B cell (primary cell): Measurements from ENCODE around the gene POLR2J. TPM values are rescaled to one million over a fixed set of nuclear protein-coding genes. Genes with fewer than 3 reads are reported as not detected.
A peak's percentile ranks its signal among the peaks of the same experiment; 100 is the strongest.

Experiments
- ATAC-seq: fragments of 200-7000 bp; cut with Tn5 transposase; one replicate; pipeline ENCODE4 v1.10.0; 2021; ENCODE audit warnings: low read depth, mild to moderate bottlenecking, moderate number of reproducible peaks, moderate library complexity
- CTCF ChIA-PET: fragments of 350-600 bp; sonication (Branson Sonifier 250); formaldehyde crosslinking; loops from one replicate; lab custom pipeline; 2021; ENCODE audit warnings: antibody characterized with exemption, inconsistent platforms; lab: Charles Lee
- POLR2A ChIA-PET: fragments of 350-600 bp; sonication (Branson Sonifier 250); formaldehyde crosslinking; loops from one replicate; lab custom pipeline; 2021; ENCODE audit warnings: antibody characterized with exemption; lab: Charles Lee
- DNase-seq: peaks from one replicate; pipeline ENCODE4 v3.0.0; 2013
- H2AFZ ChIP-seq: 2 replicates; pipeline ENCODE4 v1.6.1; 2012; ENCODE audit warnings: mild to moderate bottlenecking, low read depth, low read length; ENCODE audit not compliant: insufficient read depth, poor library complexity, severe bottlenecking
- H3K27ac ChIP-seq, 2 donors: 1 replicate in 1 of 2; 2 replicates in 1 of 2; pipeline ENCODE4 v1.5.1; 2012 to 2013; ENCODE audit warnings: low read length in 2 of 2, mild to moderate bottlenecking in 2 of 2, moderate library complexity in 1 of 2
- H3K27me3 ChIP-seq, 4 experiments: fragments of 200-600 bp in 1 of 4; sonication (generic) in 1 of 4; replicated peaks in 1 of 4; 1 replicate in 2 of 4; 2 replicates in 2 of 4; pipeline versions ENCODE4 v1.6.1 to v1.7.0; 2013 to 2016; ENCODE audit warnings: low read length in 3 of 4, mild to moderate bottlenecking in 2 of 4, mixed read lengths in 1 of 4, moderate library complexity in 1 of 4; ENCODE audit not compliant: insufficient read depth in 4 of 4, control insufficient read depth in 3 of 4; ENCODE audit errors: control extremely low read depth in 1 of 4
- H3K36me3 ChIP-seq, 2 experiments: replicated peaks in 1 of 2; 1 replicate in 1 of 2; 2 replicates in 1 of 2; pipeline versions ENCODE4 v1.6.1 to v1.7.1; 2013; ENCODE audit warnings: low read length in 1 of 2; ENCODE audit not compliant: insufficient read depth in 2 of 2, control insufficient read depth in 1 of 2; ENCODE audit errors: control extremely low read depth in 1 of 2, extremely low read depth in 1 of 2
- H3K4me1 ChIP-seq, 2 donors: fragments of 200-600 bp in 1 of 2; sonication (generic) in 1 of 2; 1 replicate in 1 of 2; 2 replicates in 1 of 2; pipeline versions ENCODE4 v1.5.1 to v1.6.1; 2013 to 2017; ENCODE audit warnings: low read length in 2 of 2; ENCODE audit not compliant: control insufficient read depth in 2 of 2, insufficient read depth in 2 of 2
- H3K4me2 ChIP-seq: replicated peaks from 2 replicates; pipeline ENCODE3; 2012; ENCODE audit warnings: mild to moderate bottlenecking, low read depth, low read length; ENCODE audit not compliant: poor library complexity, severe bottlenecking
- H3K4me3 ChIP-seq, 5 experiments: fragments of 200-600 bp in 1 of 5; sonication (generic) in 1 of 5; 1 replicate in 3 of 5; 2 replicates in 2 of 5; pipeline versions ENCODE4 v1.5.1 to v1.7.0; 2011 to 2016; ENCODE audit warnings: low read length in 4 of 5, mild to moderate bottlenecking in 4 of 5, low read depth in 2 of 5, control low read depth in 1 of 5, moderate library complexity in 1 of 5; ENCODE audit not compliant: insufficient read depth in 1 of 5; ENCODE audit errors: control extremely low read depth in 1 of 5, extremely low read depth in 1 of 5
- H3K79me2 ChIP-seq: fragments of 200-600 bp; sonication (generic); one replicate; pipeline ENCODE4 v1.6.0; 2016; ENCODE audit warnings: low read length; ENCODE audit not compliant: control insufficient read depth, insufficient read depth
- H3K9ac ChIP-seq: fragments of 200-600 bp; sonication (generic); 2 replicates; pipeline ENCODE4 v1.6.1; 2017; ENCODE audit warnings: mild to moderate bottlenecking, low read length, moderate library complexity
- H3K9me3 ChIP-seq, 3 donors: one replicate each; pipeline versions ENCODE4 v1.6.1 to v1.7.1; 2013; ENCODE audit warnings: low read length in 2 of 3; ENCODE audit not compliant: control insufficient read depth in 2 of 3, insufficient read depth in 1 of 3; ENCODE audit errors: control extremely low read depth in 1 of 3
- H4K20me1 ChIP-seq: 2 replicates; pipeline ENCODE4 v1.6.0; 2012; ENCODE audit warnings: mild to moderate bottlenecking, low read length; ENCODE audit not compliant: insufficient read depth, control insufficient read depth, poor library complexity, severe bottlenecking
- H3K27ac Mint-ChIP-seq: one replicate; pipeline ENCODE4 v1.8.0; 2021; ENCODE audit warnings: mixed read lengths
- H3K27me3 Mint-ChIP-seq: one replicate; pipeline ENCODE4 v1.8.0; 2021; ENCODE audit warnings: mixed read lengths
- H3K4me1 Mint-ChIP-seq: one replicate; pipeline ENCODE4 v1.8.0; 2021; ENCODE audit warnings: mixed read lengths
- H3K4me3 Mint-ChIP-seq: one replicate; pipeline ENCODE4 v1.8.0; 2021; ENCODE audit warnings: mixed read lengths
- H3K9me3 Mint-ChIP-seq: one replicate; pipeline ENCODE4 v1.8.0; 2022; ENCODE audit warnings: mixed read lengths; ENCODE audit not compliant: insufficient read depth
- EZH2 ChIP-seq: IDR thresholded peaks from 2 replicates; pipeline ENCODE4 v1.6.1; 2012; ENCODE audit warnings: borderline replicate concordance, low read depth, mild to moderate bottlenecking, moderate library complexity, low read length; ENCODE audit not compliant: insufficient read depth, poor library complexity, severe bottlenecking
- WGBS: methylation state at CpG from one replicate; pipeline ENCODE4 v1.1.5; 2013; ENCODE audit warnings: missing lambda C conversion rate; ENCODE audit not compliant: insufficient coverage; 5-methylcytosine and 5-hydroxymethylcytosine counted together
- intact Hi-C: fragments of 100-400 bp; cut with micrococcal nuclease; formaldehyde crosslinking; loops from one replicate; pipeline ENCODE4 v1.10.0; 2022
- polyA plus RNA-seq: library from polyadenylated mRNA; depleted of rRNA; stranded (reverse); fragments of >200 nt; gene quantifications from 2 replicates; pipeline ENCODE4 v1.2.3, GENCODE V29; 2012
- total RNA-seq, 2 donors: library from RNA; stranded (reverse); fragments of 120-200 nt in 1 of 2; gene quantifications; 1 replicate in 1 of 2; 2 replicates in 1 of 2; pipeline versions ENCODE4 v1.2.3 to v1.2.4, GENCODE V29; 2013 to 2022
- TF ChIP-seq, protein P1 (sequence below): fragments of 200-600 bp; IDR thresholded peaks from one replicate; pipeline ENCODE4 v1.8.0; 2022; ENCODE audit warnings: antibody characterized with exemption, mild to moderate bottlenecking

The POLR2J gene
- total and polyA plus RNA-seq, 2 donors (not counting 1 experiment from before 2014, with no cell fraction given), result 34.0 to 83.0 TPM

DNA sequence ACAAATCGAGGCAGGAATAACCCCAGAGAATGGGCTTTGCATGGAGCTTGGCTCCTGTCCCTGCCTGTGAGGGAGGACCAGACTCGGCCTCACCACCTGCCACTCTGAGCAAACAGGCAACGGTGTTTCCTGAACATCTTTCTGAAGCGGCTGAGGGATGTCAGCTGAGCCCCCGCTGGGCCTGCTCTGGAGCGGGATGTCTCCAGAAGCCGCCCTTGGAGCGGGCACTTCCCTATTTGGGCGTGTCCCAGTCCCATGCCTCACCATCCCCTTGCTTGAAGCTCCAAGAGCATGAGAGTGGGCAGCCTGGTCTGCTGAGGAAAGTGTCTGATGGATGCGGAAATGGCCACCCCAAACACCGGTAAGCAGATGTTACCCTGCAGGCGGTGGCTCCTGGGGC is 24.3 kb downstream of the POLR2J start:
- 78% methylated on average over 11 of the region's 12 CpGs for WGBS
- Histone ChIP-seq H3K79me2 (peaks cover 34% of the 10 kb centered on the region), H3K4me3 (no peak overlapping the region), H4K20me1 (peaks cover 42% of the 10 kb centered on the region), H2AFZ (no peak overlapping the region), H3K9me3 (no peaks in the 10 kb centered on the region), H3K4me1 (peaks cover 5 to 8% of the 10 kb centered on the region in 2 donors), H3K36me3 (peaks cover 1 to 34% of the 10 kb centered on the region in 2 experiments), H3K4me2 (no peak overlapping the region), H3K27ac (no peak overlapping the region), H3K9ac (no peak overlapping the region), H3K27me3 (no peaks in the 10 kb centered on the region)
- POLR2A ChIA-PET, result interaction anchor here (0.6 to 1.0 kb wide), 3 partner anchors 10 to 39 kb away, joined by 3 to 4 read pairs (median 4); no protein-coding TSS in a partner anchor
- no peak for ATAC-seq
- CTCF ChIA-PET, result interaction anchor here (0.6 to 46.3 kb wide), 2 partner anchors 17 to 43 kb away, joined by 3 to 1182 read pairs; no protein-coding TSS in a partner anchor
- intact Hi-C loops, result no loop called here
- Mint-ChIP-seq H3K4me3 (no peak overlapping the region), H3K27me3 (no peaks in the 10 kb centered on the region), H3K9me3 (no peaks in the 10 kb centered on the region), H3K4me1 (peaks cover 10% of the 10 kb centered on the region), H3K27ac (no peak overlapping the region)
- no peak for DNase-seq
- TF ChIP-seq EZH2, result no peak

DNA sequence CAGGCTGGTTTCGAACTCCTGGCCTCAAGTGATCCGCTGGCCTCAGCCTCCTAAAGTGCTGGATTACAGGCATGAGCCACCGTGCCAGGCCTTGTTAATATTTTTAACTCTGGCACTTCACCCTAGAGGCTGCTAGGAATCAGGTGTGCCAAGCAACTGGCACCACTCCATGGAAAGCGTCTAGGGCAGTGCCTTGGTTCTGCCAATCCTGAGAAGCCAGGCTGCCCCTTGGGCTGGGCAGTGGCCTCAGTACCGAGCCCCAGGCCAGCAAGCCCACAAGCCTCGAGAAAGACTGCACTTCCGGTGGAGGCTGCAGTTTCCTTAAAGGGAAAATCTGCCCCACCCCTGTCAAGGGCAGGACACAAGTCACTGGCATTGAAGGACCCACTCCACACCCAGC is 25.4 kb downstream of the POLR2J start:
- Histone ChIP-seq H3K4me2 (no peak overlapping the region), H3K27me3 (no peaks in the 10 kb centered on the region), H3K79me2 (peaks cover 30% of the 10 kb centered on the region), H3K4me1 (peaks cover 5 to 8% of the 10 kb centered on the region in 2 donors), H3K27ac (no peak overlapping the region), H3K4me3 (no peak overlapping the region), H3K9ac (no peak overlapping the region), H3K36me3 (peaks cover 1 to 33% of the 10 kb centered on the region in 2 experiments), H4K20me1 (peaks cover 41% of the 10 kb centered on the region), H2AFZ (no peak overlapping the region), H3K9me3 (no peaks in the 10 kb centered on the region)
- TF ChIP-seq, protein P1, sequence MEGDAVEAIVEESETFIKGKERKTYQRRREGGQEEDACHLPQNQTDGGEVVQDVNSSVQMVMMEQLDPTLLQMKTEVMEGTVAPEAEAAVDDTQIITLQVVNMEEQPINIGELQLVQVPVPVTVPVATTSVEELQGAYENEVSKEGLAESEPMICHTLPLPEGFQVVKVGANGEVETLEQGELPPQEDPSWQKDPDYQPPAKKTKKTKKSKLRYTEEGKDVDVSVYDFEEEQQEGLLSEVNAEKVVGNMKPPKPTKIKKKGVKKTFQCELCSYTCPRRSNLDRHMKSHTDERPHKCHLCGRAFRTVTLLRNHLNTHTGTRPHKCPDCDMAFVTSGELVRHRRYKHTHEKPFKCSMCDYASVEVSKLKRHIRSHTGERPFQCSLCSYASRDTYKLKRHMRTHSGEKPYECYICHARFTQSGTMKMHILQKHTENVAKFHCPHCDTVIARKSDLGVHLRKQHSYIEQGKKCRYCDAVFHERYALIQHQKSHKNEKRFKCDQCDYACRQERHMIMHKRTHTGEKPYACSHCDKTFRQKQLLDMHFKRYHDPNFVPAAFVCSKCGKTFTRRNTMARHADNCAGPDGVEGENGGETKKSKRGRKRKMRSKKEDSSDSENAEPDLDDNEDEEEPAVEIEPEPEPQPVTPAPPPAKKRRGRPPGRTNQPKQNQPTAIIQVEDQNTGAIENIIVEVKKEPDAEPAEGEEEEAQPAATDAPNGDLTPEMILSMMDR, result no peak
- no peak for TF ChIP-seq EZH2
- intact Hi-C loops, result no loop called here
- Mint-ChIP-seq H3K27ac (peak overlapping the region; percentile 37), H3K9me3 (no peaks in the 10 kb centered on the region), H3K4me1 (peaks cover 10% of the 10 kb centered on the region), H3K4me3 (no peak overlapping the region), H3K27me3 (no peaks in the 10 kb centered on the region)
- ChIA-PET POLR2A (interaction anchor here (0.9 to 1.3 kb wide), 3 partner anchors 26 to 57 kb away, joined by 3 to 5 read pairs (median 5); partner anchors contain the start of gene PRKRIP1), CTCF (interaction anchor here (2.0 to 46.3 kb wide), 2 partner anchors 18 to 42 kb away, joined by 6 to 1182 read pairs; no protein-coding TSS in a partner anchor)
- 91% methylated on average over 7 of the region's 7 CpGs for WGBS
- no peak for DNase-seq
- no peak for ATAC-seq
